Neural cell (in vitro differentiated cells): Measurements from ENCODE around the gene SMC5.

ENCODE experiments used
- CTCF ChIP-seq: fragments of 450-650 bp; IDR thresholded peaks from 2 replicates; pipeline ENCODE4 v1.5.1; 2014; ENCODE audit warnings: antibody characterized with exemption, mild to moderate bottlenecking, moderate library complexity; ENCODE audit not compliant: poor library complexity, severe bottlenecking
- EP300 ChIP-seq: fragments of 450-650 bp; conservative IDR thresholded peaks from 2 replicates; pipeline ENCODE4 v1.6.1; 2014; ENCODE audit warnings: antibody characterized with exemption, mild to moderate bottlenecking, moderate library complexity; ENCODE audit not compliant: poor library complexity, severe bottlenecking
- EZH2 ChIP-seq: fragments of 200-600, 300-800 bp; shearing (Covaris generic), sonication (generic); IDR thresholded peaks from 2 replicates; pipeline ENCODE4 v1.6.1; 2014; ENCODE audit warnings: antibody characterized with exemption, low read length, borderline replicate concordance, mild to moderate bottlenecking; ENCODE audit not compliant: insufficient read depth, poor library complexity, severe bottlenecking
- POLR2AphosphoS5 ChIP-seq: IDR thresholded peaks from 2 replicates; pipeline ENCODE4 v1.6.1; 2012
- RAD21 ChIP-seq: fragments of 450-650 bp; conservative IDR thresholded peaks from 2 replicates; pipeline ENCODE4 v1.6.1; 2014; ENCODE audit warnings: antibody characterized with exemption, mild to moderate bottlenecking, moderate library complexity
- SMC3 ChIP-seq: fragments of 450-650 bp; conservative IDR thresholded peaks from 2 replicates; pipeline ENCODE4 v1.6.1; 2014; ENCODE audit warnings: antibody characterized with exemption, mild to moderate bottlenecking, moderate library complexity; ENCODE audit not compliant: poor library complexity

- TF ChIP-seq CTCF (no peak), POLR2AphosphoS5 (no peak), EZH2 (no peak), SMC3 (no peak), RAD21 (no peak), EP300 (no peak)
These were observed 143.4 kb downstream of the SMC5 start for GRCh38 chr9:70402213-70402612.
